Activated gamma-delta T cell treated with anti-CD3 and anti-CD28 coated beads, Interleukin-2, amount 50 U/mL, for 16 hours (primary cell): ENCODE measurements around the gene MCTP2.
"Not testable (repeated sequence)": the region's sequence is repeated elsewhere in the genome, so short reads cannot be mapped to it uniquely, and the experiment has no call there.

Source experiments
- DNase-seq: peaks from one replicate; pipeline ENCODE4 v3.0.0-alpha.2; 2020; ENCODE audit warnings: low read depth

MCTP2 gene

DNA sequence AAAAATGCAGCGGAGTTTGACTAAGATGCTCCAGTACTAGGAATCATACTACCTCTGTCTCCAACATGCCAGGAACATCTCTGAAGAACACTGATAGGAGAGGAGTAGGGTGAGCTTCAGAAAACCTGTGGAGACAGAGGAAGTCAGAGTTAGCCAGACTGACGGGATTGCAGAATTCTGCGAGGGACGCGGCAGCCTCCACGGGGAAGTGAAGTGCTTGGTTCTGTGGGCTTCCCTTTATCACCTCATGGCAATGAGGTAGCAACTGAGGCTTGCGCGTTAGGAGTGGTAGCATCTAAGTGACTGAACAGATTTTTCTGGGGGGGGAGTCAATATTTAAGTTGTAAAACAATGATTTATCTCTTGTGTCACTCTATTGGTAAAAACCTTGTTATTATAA is 226.3 kb downstream of the MCTP2 start:
- DNase-seq = no peak

DNA sequence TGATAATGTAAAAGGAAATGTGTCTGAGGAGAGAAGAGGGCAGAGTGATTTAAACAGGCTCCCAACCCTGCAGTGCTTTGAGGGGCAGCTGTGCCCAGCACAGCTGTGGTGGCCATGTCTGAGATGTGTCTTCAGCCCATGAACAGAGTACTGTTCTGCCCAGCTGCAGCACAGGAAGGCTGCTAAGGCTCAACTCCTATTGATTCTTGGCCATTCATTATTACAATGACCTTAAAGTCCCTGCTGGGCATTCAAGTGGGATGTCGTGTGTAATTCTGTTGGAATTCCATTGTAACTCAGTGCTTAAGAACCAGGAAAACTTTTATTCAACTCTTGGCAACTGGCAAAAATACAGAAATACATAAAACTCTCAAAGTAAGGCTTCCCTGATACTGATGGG is 229.3 kb downstream of the MCTP2 start:
- no peak for DNase-seq

- no peak for DNase-seq
These were observed 235.7 kb downstream of the MCTP2 start for GRCh38 chr15:94467034-94467433.

DNA sequence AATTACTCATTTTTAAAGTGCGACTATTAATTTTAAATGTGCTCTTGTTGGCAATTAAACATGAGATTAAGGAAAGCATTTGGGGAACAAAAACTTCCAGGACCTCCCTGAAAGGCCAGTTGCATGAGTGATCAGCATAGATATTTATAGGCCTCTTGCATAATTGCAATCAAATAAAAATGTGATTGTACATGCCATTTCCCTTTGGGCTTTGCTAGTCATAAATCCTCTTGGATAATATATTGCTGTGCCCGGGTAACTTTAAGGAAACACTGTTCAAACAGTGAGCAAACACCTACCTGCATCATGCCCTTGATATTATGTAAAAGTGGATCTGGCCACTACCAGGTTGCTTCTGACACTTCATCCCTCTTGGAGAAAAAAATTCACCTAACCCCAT is 239.1 kb downstream of the MCTP2 start:
- no peak for DNase-seq

GRCh38 chr15:94476686-94477085 is 245.3 kb downstream of the MCTP2 start:
- no peak for DNase-seq

GRCh38 chr15:94477913-94478553 is 246.7 kb downstream of the MCTP2 start:
- no peak for DNase-seq

DNA sequence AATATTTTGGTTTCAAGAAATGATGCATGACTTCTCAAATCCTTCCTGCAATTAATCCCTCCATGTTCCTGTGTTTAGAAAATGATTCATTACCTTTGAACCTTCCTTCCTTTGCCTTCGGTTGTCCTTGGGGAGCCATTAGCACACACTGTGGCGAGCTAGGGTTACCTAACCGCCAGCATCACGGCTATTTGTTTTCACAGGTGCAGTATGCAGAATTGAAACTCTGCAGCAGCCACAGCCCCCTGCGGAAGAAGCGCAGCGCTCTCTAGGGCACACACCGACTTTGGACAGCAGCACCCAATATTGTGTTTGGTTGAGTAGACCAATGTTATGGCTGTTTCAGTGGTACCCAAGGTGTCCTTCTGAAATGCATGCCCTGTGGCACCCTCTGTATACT is 247.4 kb downstream of the MCTP2 start:
- no peak for DNase-seq

- no peak for DNase-seq
These were observed 249.0 kb downstream of the MCTP2 start for GRCh38 chr15:94480289-94480834.

GRCh38 chr15:94485148-94485719 is 253.9 kb downstream of the MCTP2 start:
- no peak for DNase-seq

DNA sequence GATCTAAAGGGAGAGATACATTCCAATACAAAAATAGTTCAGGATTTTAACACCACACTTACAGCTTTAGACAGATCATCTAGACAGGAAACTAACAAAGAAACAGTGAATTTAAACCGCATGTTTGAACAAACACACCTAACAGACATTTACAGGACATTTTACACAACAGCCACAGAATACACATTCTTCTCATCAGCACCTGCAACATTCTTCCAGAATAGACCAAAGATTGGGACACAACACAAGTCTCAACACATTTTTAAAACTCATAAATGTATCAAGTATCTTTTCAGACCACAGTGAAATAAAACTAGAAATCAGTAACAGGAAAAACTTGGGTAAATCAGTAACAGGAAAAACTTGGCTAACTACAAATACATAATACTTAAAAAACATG is 256.3 kb downstream of the MCTP2 start:
- no peak for DNase-seq

DNA sequence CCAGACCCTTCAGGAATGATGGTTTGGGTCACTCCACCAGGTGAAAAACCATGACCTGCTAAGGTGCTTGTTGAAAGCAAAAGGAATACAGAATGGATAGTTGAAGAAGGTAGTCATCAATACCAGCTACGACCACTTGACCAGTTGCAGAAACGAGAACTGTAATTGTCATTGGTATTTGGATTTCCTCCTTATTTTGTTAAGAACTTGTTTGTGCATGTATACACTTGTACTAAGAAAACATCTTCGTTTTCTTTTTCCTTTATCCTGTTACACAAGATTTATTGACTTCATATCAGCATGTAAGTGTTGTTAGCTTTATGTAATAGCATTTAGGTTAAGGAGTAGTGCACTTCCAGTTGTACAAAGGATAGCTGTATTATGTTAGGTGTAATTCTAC is 261.8 kb downstream of the MCTP2 start:
- no peak for DNase-seq

DNA sequence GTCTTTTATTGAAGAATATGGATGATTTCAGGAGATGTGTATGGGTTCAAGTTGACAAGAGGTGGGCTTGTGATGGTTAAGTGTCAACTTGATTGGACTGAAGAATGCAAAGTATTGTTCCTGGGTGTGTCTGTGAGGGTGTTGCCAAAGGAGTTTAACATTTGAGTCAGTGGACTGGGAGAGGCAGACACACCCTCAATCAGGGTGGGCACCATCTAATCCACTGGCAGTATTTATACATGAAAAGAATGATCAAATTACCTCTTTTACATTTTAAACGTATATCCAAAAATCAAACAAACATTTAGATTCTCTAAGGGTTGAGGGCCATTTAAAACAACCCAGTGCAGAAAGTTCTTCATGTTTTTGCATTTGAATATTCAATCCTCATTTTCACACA is 262.2 kb downstream of the MCTP2 start:
- DNase-seq = not testable (repeated sequence)

DNA sequence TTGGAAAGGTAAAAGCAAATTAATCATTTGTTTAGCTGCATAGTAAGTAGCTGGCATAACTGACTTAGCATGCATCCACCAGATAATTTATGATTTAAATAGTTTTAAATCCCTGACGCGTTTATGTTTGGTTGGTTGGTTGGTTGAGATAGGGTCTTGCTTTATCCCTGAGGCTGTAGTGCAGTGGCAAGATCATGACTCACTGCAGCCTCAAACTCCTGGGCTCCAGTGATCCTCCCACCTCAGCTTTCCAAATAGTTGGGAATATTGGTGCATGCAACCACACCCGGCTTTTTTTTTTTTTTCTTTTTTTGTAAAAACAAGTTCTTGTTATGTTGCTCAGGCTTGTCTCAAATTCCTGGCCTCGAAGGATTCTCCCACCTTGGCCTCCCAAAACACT is 263.4 kb downstream of the MCTP2 start:
- no peak for DNase-seq

- no peak for DNase-seq
These were observed 271.9 kb downstream of the MCTP2 start for GRCh38 chr15:94503293-94503692.

DNA sequence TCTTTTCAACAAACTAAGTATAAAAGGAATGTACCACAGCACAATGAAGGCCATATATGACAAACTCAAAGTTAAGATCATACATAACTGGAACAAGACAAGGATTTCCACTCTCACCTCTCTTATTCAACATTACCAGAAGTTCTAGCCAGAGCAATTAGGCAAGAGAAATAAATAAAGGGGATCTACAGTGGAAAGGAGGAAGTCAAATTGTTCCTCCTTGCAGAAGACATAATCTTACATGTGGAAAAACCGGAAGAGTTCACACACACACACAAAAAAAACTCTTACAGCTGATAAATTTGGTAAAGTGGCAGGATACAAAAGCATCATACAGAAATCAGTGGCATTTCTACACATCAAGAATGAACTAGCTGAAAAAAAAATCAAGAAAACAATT is 277.9 kb downstream of the MCTP2 start:
- DNase-seq = no peak

GRCh38 chr15:94522125-94522524 is 290.8 kb downstream of the MCTP2 start:
- no peak for DNase-seq

GRCh38 chr15:94523873-94524272 is 292.5 kb downstream of the MCTP2 start:
- DNase-seq = no peak

DNA sequence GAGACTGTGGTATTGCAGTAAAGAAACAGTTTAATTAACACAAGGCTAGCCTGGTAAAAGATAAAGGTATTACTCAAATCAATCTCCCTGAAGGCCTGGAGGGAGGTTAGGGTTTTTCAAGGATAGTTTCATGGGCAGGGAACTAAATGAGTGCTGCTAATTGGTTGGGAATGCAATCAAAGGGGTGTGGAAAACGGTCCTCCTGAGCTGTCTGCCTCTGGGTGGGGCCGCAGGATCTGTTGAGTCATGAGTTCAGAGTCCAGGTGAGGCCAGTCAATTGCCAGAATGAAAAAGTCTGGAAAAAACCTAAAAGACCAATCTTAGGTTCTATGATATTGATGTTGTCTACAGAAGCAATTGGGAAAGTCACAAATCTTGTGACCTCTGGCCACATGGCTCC is 293.2 kb downstream of the MCTP2 start:
- DNase-seq = no peak

DNA sequence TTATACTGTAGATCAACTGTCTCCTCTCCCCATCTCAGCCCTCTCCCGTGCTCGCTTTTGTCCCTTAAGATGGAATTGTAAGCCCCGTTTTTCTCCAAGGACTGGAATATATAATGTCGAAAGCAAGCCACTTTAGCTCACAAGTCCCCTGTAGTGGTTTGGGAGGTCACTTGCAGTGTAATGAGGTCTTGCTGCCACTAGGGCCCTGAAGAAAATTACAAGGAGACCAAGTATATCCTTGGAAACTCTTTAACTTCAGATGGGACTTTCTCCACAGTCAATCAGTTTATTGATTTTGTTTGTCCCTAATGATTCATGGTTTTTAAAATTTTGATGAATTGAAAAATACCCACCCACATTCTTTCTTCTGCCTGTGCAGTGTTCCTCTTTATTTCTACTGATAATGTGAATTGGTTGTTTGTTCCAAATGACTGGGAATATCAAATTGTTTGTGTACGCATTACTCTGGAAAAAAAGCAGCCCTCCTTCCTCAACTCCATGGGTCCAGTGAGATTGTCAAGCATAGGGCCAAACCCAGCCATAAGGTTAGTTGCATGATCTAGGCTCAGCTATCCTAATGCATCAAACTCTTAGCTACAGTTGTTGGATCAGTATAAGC is 294.8 kb downstream of the MCTP2 start:
- no peak for DNase-seq

GRCh38 chr15:94532226-94532625 is 300.9 kb downstream of the MCTP2 start:
- DNase-seq = no peak
